ENCODE results near the gene WRAP53.
A peak's percentile ranks its signal among the peaks of the same experiment; 100 is the strongest.

Gene WRAP53

GRCh38 chr17:7684851-7685532 lies 3.3 kb upstream of the WRAP53 start:
- DNase-seq: no peak

- DNase-seq: peak; percentile 88
Observed at GRCh38 chr17:7685533-7686221, 2.6 kb upstream of the WRAP53 start.

- DNase-seq: peak; percentile 39
Observed at GRCh38 chr17:7686222-7687071, 1.8 kb upstream of the WRAP53 start.

- peak; percentile 85 for DNase-seq
Observed at GRCh38 chr17:7687072-7687907, 987 bp upstream of the WRAP53 start, which contains the start of gene TP53. TP53 (minus strand) TSS chr17:7687490; CDS start chr17:7676594, 10,896 bp downstream.

GRCh38 chr17:7688808-7689316 lies 585 bp downstream of the WRAP53 start:
- DNase-seq: no peak

- DNase-seq: no peak
Observed at GRCh38 chr17:7695586-7695985, 7.3 kb downstream of the WRAP53 start.

GRCh38 chr17:7697828-7698588 lies 9.7 kb downstream of the WRAP53 start:
- no peak for DNase-seq

GRCh38 chr17:7700510-7700909 lies 12.2 kb downstream of the WRAP53 start:
- DNase-seq: no peak

GRCh38 chr17:7701681-7702080 lies 13.4 kb downstream of the WRAP53 start:
- DNase-seq: no peak

- DNase-seq: no peak
Observed at GRCh38 chr17:7702776-7703175, 14.5 kb downstream of the WRAP53 start.

- DNase-seq: peak; percentile 24
Observed at GRCh38 chr17:7703584-7704479, 15.6 kb downstream of the WRAP53 start.

GRCh38 chr17:7704601-7705268 lies 16.5 kb downstream of the WRAP53 start, which contains the start of gene EFNB3:
EFNB3 (plus strand) TSS chr17:7705202; CDS start chr17:7705599, 397 bp downstream.
- peak; percentile 39 for DNase-seq

GRCh38 chr17:7705269-7706255 lies 17.3 kb downstream of the WRAP53 start:
- DNase-seq: no peak

- no peak for DNase-seq
Observed at GRCh38 chr17:7706631-7707354, 18.5 kb downstream of the WRAP53 start.

- no peak for DNase-seq
Observed at GRCh38 chr17:7707446-7707845, 19.2 kb downstream of the WRAP53 start.

- no peak for DNase-seq
Observed at GRCh38 chr17:7707858-7708750, 19.8 kb downstream of the WRAP53 start.

- no peak for DNase-seq
Observed at GRCh38 chr17:7709031-7709430, 20.8 kb downstream of the WRAP53 start.

Measured in NCI-H226 (cell line).